HEK293 (cell line): Measurements from ENCODE around the gene MRPL28.
A peak's percentile ranks its signal among the peaks of the same experiment; 100 is the strongest.

Experiments used
- EGR2 ChIP-seq: fragments of 450-650 bp; formaldehyde crosslinking; IDR thresholded peaks from 2 replicates; pipeline ENCODE4 v1.5.1; 2016; ENCODE audit warnings: low read depth, missing biosample characterization, missing genetic modification characterization
- ELK4 ChIP-seq: IDR thresholded peaks from 2 replicates; pipeline ENCODE4 v1.6.1; 2011; ENCODE audit warnings: mild to moderate bottlenecking, low read depth, low read length, borderline replicate concordance
- GLIS1 ChIP-seq: fragments of 450-650 bp; formaldehyde crosslinking; IDR thresholded peaks from 2 replicates; pipeline ENCODE4 v1.5.1; 2016; ENCODE audit warnings: missing biosample characterization, missing genetic modification characterization
- HOXA7 ChIP-seq: sonication (generic); formaldehyde crosslinking; IDR thresholded peaks from 2 replicates; pipeline ENCODE4 v1.8.1; 2022; ENCODE audit warnings: missing genetic modification reagents, borderline replicate concordance
- KLF10 ChIP-seq: fragments of 450-650 bp; IDR thresholded peaks from 2 replicates; pipeline ENCODE4 v1.5.1; 2018; ENCODE audit warnings: missing biosample characterization, mild to moderate bottlenecking, missing genetic modification characterization
- YY1 ChIP-seq: fragments of 450-650 bp; formaldehyde crosslinking; IDR thresholded peaks from 2 replicates; pipeline ENCODE4 v1.5.1; 2018; ENCODE audit warnings: missing biosample characterization, missing genetic modification characterization
- ZFP69B ChIP-seq: fragments of 450-650 bp; formaldehyde crosslinking; IDR thresholded peaks from 2 replicates; pipeline ENCODE4 v1.5.1; 2016; ENCODE audit warnings: missing biosample characterization, missing genetic modification characterization
- ZNF157 ChIP-seq: fragments of 450-650 bp; formaldehyde crosslinking; IDR thresholded peaks from 2 replicates; pipeline ENCODE4 v1.5.1; 2016; ENCODE audit warnings: missing biosample characterization, missing genetic modification characterization
- ZNF2 ChIP-seq: fragments of 450-650 bp; formaldehyde crosslinking; IDR thresholded peaks from 2 replicates; pipeline ENCODE4 v1.5.1; 2016; ENCODE audit warnings: missing biosample characterization, missing genetic modification characterization
- ZNF202 ChIP-seq: fragments of 450-650 bp; formaldehyde crosslinking; IDR thresholded peaks from 2 replicates; pipeline ENCODE4 v1.5.1; 2016; ENCODE audit warnings: missing biosample characterization, missing genetic modification characterization, borderline replicate concordance
- ZNF341 ChIP-seq: fragments of 450-650 bp; formaldehyde crosslinking; IDR thresholded peaks from 2 replicates; pipeline ENCODE4; 2016; ENCODE audit warnings: low read depth, missing biosample characterization, missing genetic modification characterization
- ZNF350 ChIP-seq: fragments of 450-650 bp; formaldehyde crosslinking; IDR thresholded peaks from 2 replicates; pipeline ENCODE4 v1.5.0; 2017; ENCODE audit warnings: missing biosample characterization, mild to moderate bottlenecking, missing genetic modification characterization
- ZNF394 ChIP-seq: fragments of 450-650 bp; formaldehyde crosslinking; IDR thresholded peaks from 2 replicates; pipeline ENCODE4 v1.5.1; 2016; ENCODE audit warnings: missing biosample characterization, missing genetic modification characterization, mild to moderate bottlenecking, moderate library complexity, borderline replicate concordance
- ZNF416 ChIP-seq: fragments of 450-650 bp; formaldehyde crosslinking; IDR thresholded peaks from 2 replicates; pipeline ENCODE4 v1.5.1; 2016; ENCODE audit warnings: missing biosample characterization, missing genetic modification characterization
- ZSCAN30 ChIP-seq: fragments of 450-650 bp; IDR thresholded peaks from 2 replicates; pipeline ENCODE4 v1.5.1; 2018; ENCODE audit warnings: missing biosample characterization, mild to moderate bottlenecking, missing genetic modification characterization, moderate library complexity
- TF ChIP-seq, protein P1 (sequence below): fragments of 450-650 bp; formaldehyde crosslinking; IDR thresholded peaks from 2 replicates; pipeline ENCODE4 v1.5.1; 2017; ENCODE audit warnings: missing biosample characterization, missing genetic modification characterization
- TF ChIP-seq, protein P2 (sequence below): fragments of 450-650 bp; formaldehyde crosslinking; IDR thresholded peaks from 2 replicates; pipeline ENCODE4 v1.5.1; 2017; ENCODE audit warnings: missing biosample characterization, missing genetic modification characterization
- TF ChIP-seq, protein P3 (sequence below): fragments of 450-650 bp; formaldehyde crosslinking; IDR thresholded peaks from 2 replicates; pipeline ENCODE4 v1.5.1; 2017; ENCODE audit warnings: missing biosample characterization, missing genetic modification characterization
- TF ChIP-seq, protein P4 (sequence below): fragments of 450-650 bp; formaldehyde crosslinking; conservative IDR thresholded peaks from 2 replicates; pipeline ENCODE4 v1.5.1; 2016; ENCODE audit warnings: low read depth, missing biosample characterization, missing genetic modification characterization
- TF ChIP-seq, protein P5 (sequence below): fragments of 450-650 bp; formaldehyde crosslinking; IDR thresholded peaks from 2 replicates; pipeline ENCODE4 v1.5.1; 2016; ENCODE audit warnings: missing biosample characterization, missing genetic modification characterization
- TF ChIP-seq, protein P6 (sequence below): fragments of 450-650 bp; formaldehyde crosslinking; IDR thresholded peaks from 2 replicates; pipeline ENCODE4 v1.5.1; 2016; ENCODE audit warnings: missing biosample characterization, missing genetic modification characterization
- TF ChIP-seq, protein P7 (sequence below): fragments of 450-650 bp; formaldehyde crosslinking; IDR thresholded peaks from 2 replicates; pipeline ENCODE4 v1.5.1; 2016; ENCODE audit warnings: missing biosample characterization, missing genetic modification characterization, low read depth

Gene MRPL28

GRCh38 chr16:352547-353403 lies 17.6 kb downstream of the MRPL28 start, which contains the start of gene AXIN1 (continued):
- TF ChIP-seq ZSCAN30 (no peak), YY1 (tag by site-specific recombination) (peak; percentile 62; the same call in 1 of the 2 replicates), ZNF350 (tag by site-specific recombination) (no peak), ZNF202 (tag by site-specific recombination) (no peak), ZNF394 (no peak), HOXA7 (CRISPR knock-in tag) (no peak), ZNF2 (no peak), EGR2 (tag by site-specific recombination) (peak; percentile 43; the same call in 1 of the 2 replicates), ELK4 (no peak), GLIS1 (tag by site-specific recombination) (peak; percentile 59), ZNF157 (tag by site-specific recombination) (no peak), ZNF341 (tag by site-specific recombination) (peak; percentile 96), ZNF416 (tag by site-specific recombination) (no peak), ZFP69B (tag by site-specific recombination) (0 out of 2 replicates have a peak, but pooled peaks have one; percentile 19), KLF10 (tag by site-specific recombination) (peak; percentile 92)
- TF ChIP-seq, protein P1, sequence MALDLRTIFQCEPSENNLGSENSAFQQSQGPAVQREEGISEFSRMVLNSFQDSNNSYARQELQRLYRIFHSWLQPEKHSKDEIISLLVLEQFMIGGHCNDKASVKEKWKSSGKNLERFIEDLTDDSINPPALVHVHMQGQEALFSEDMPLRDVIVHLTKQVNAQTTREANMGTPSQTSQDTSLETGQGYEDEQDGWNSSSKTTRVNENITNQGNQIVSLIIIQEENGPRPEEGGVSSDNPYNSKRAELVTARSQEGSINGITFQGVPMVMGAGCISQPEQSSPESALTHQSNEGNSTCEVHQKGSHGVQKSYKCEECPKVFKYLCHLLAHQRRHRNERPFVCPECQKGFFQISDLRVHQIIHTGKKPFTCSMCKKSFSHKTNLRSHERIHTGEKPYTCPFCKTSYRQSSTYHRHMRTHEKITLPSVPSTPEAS (tag by site-specific recombination): no peak
- TF ChIP-seq, protein P2, sequence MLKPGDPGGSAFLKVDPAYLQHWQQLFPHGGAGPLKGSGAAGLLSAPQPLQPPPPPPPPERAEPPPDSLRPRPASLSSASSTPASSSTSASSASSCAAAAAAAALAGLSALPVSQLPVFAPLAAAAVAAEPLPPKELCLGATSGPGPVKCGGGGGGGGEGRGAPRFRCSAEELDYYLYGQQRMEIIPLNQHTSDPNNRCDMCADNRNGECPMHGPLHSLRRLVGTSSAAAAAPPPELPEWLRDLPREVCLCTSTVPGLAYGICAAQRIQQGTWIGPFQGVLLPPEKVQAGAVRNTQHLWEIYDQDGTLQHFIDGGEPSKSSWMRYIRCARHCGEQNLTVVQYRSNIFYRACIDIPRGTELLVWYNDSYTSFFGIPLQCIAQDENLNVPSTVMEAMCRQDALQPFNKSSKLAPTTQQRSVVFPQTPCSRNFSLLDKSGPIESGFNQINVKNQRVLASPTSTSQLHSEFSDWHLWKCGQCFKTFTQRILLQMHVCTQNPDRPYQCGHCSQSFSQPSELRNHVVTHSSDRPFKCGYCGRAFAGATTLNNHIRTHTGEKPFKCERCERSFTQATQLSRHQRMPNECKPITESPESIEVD (tag by site-specific recombination): no peak
- TF ChIP-seq, protein P3, sequence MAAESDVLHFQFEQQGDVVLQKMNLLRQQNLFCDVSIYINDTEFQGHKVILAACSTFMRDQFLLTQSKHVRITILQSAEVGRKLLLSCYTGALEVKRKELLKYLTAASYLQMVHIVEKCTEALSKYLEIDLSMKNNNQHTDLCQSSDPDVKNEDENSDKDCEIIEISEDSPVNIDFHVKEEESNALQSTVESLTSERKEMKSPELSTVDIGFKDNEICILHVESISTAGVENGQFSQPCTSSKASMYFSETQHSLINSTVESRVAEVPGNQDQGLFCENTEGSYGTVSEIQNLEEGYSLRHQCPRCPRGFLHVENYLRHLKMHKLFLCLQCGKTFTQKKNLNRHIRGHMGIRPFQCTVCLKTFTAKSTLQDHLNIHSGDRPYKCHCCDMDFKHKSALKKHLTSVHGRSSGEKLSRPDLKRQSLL (tag by site-specific recombination): no peak
- TF ChIP-seq, protein P4, sequence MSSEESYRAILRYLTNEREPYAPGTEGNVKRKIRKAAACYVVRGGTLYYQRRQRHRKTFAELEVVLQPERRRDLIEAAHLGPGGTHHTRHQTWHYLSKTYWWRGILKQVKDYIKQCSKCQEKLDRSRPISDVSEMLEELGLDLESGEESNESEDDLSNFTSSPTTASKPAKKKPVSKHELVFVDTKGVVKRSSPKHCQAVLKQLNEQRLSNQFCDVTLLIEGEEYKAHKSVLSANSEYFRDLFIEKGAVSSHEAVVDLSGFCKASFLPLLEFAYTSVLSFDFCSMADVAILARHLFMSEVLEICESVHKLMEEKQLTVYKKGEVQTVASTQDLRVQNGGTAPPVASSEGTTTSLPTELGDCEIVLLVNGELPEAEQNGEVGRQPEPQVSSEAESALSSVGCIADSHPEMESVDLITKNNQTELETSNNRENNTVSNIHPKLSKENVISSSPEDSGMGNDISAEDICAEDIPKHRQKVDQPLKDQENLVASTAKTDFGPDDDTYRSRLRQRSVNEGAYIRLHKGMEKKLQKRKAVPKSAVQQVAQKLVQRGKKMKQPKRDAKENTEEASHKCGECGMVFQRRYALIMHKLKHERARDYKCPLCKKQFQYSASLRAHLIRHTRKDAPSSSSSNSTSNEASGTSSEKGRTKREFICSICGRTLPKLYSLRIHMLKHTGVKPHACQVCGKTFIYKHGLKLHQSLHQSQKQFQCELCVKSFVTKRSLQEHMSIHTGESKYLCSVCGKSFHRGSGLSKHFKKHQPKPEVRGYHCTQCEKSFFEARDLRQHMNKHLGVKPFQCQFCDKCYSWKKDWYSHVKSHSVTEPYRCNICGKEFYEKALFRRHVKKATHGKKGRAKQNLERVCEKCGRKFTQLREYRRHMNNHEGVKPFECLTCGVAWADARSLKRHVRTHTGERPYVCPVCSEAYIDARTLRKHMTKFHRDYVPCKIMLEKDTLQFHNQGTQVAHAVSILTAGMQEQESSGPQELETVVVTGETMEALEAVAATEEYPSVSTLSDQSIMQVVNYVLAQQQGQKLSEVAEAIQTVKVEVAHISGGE (tag by site-specific recombination): no peak; the same call in 1 of the 2 replicates
- TF ChIP-seq, protein P5, sequence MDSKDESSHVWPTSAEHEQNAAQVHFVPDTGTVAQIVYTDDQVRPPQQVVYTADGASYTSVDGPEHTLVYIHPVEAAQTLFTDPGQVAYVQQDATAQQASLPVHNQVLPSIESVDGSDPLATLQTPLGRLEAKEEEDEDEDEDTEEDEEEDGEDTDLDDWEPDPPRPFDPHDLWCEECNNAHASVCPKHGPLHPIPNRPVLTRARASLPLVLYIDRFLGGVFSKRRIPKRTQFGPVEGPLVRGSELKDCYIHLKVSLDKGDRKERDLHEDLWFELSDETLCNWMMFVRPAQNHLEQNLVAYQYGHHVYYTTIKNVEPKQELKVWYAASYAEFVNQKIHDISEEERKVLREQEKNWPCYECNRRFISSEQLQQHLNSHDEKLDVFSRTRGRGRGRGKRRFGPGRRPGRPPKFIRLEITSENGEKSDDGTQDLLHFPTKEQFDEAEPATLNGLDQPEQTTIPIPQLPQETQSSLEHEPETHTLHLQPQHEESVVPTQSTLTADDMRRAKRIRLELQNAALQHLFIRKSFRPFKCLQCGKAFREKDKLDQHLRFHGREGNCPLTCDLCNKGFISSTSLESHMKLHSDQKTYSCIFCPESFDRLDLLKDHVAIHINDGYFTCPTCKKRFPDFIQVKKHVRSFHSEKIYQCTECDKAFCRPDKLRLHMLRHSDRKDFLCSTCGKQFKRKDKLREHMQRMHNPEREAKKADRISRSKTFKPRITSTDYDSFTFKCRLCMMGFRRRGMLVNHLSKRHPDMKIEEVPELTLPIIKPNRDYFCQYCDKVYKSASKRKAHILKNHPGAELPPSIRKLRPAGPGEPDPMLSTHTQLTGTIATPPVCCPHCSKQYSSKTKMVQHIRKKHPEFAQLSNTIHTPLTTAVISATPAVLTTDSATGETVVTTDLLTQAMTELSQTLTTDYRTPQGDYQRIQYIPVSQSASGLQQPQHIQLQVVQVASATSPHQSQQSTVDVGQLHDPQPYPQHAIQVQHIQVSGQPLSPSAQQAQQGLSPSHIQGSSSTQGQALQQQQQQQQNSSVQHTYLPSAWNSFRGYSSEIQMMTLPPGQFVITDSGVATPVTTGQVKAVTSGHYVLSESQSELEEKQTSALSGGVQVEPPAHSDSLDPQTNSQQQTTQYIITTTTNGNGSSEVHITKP (tag by site-specific recombination): 0 out of 2 replicates have a peak, but pooled peaks have one; percentile 41
- TF ChIP-seq, protein P6, sequence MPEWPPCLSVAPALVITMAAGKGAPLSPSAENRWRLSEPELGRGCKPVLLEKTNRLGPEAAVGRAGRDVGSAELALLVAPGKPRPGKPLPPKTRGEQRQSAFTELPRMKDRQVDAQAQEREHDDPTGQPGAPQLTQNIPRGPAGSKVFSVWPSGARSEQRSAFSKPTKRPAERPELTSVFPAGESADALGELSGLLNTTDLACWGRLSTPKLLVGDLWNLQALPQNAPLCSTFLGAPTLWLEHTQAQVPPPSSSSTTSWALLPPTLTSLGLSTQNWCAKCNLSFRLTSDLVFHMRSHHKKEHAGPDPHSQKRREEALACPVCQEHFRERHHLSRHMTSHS (tag by site-specific recombination): no peak
- TF ChIP-seq, protein P7, sequence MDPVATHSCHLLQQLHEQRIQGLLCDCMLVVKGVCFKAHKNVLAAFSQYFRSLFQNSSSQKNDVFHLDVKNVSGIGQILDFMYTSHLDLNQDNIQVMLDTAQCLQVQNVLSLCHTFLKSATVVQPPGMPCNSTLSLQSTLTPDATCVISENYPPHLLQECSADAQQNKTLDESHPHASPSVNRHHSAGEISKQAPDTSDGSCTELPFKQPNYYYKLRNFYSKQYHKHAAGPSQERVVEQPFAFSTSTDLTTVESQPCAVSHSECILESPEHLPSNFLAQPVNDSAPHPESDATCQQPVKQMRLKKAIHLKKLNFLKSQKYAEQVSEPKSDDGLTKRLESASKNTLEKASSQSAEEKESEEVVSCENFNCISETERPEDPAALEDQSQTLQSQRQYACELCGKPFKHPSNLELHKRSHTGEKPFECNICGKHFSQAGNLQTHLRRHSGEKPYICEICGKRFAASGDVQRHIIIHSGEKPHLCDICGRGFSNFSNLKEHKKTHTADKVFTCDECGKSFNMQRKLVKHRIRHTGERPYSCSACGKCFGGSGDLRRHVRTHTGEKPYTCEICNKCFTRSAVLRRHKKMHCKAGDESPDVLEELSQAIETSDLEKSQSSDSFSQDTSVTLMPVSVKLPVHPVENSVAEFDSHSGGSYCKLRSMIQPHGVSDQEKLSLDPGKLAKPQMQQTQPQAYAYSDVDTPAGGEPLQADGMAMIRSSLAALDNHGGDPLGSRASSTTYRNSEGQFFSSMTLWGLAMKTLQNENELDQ: no peak
